OCI-LY1 (cell line): ENCODE measurements around the gene MAP6D1.

Experiments
- EZH2 ChIP-seq: fragments of 200-600 bp; sonication (generic), shearing (Covaris generic); IDR thresholded peaks from 2 replicates; pipeline ENCODE4 v1.8.0; 2017; ENCODE audit warnings: borderline replicate concordance, mixed run types, mild to moderate bottlenecking, antibody characterized with exemption, low read length, moderate library complexity, mixed read lengths
- TF ChIP-seq, protein P1 (sequence below): fragments of 200-600 bp; sonication (generic), shearing (Covaris generic); IDR thresholded peaks from 2 replicates; pipeline ENCODE4 v1.5.1; 2017; ENCODE audit warnings: mild to moderate bottlenecking, antibody characterized with exemption, low read length, moderate library complexity, mixed read lengths

DNA sequence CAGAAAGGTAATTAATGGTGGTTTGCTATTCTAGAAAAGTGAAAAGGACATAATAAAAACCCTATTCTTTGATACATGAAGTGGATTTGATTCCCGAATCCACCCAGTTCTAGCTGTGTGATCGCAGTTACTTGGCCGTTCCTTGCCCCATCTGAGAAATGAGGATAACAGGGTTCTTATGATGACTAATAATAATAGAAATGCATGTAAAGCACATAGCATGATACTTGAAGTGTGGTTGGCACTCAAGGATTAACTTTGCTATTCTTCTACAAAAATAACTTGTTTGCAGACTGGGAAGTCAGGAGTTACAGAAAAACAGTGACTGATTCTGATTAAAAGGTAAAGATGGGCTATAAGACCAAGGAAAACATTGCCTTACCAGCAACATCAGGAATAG, 32.5 kb upstream of the MAP6D1 start:
- TF ChIP-seq, protein P1, sequence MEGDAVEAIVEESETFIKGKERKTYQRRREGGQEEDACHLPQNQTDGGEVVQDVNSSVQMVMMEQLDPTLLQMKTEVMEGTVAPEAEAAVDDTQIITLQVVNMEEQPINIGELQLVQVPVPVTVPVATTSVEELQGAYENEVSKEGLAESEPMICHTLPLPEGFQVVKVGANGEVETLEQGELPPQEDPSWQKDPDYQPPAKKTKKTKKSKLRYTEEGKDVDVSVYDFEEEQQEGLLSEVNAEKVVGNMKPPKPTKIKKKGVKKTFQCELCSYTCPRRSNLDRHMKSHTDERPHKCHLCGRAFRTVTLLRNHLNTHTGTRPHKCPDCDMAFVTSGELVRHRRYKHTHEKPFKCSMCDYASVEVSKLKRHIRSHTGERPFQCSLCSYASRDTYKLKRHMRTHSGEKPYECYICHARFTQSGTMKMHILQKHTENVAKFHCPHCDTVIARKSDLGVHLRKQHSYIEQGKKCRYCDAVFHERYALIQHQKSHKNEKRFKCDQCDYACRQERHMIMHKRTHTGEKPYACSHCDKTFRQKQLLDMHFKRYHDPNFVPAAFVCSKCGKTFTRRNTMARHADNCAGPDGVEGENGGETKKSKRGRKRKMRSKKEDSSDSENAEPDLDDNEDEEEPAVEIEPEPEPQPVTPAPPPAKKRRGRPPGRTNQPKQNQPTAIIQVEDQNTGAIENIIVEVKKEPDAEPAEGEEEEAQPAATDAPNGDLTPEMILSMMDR: no peak
- no peak for TF ChIP-seq EZH2
